Panc1 (cell line): ENCODE results near the gene POC1B. TPM values are rescaled to one million over a fixed set of nuclear protein-coding genes. Genes with fewer than 3 reads are reported as not detected.

ENCODE experiments used
- ATAC-seq: fragments of 200-7000 bp; cut with Tn5 transposase; 2 replicates; pipeline ENCODE4 v1.9.1; 2020; ENCODE audit warnings: mild to moderate bottlenecking, moderate library complexity
- BruUV-seq: library from RNA; stranded (reverse); fragments of 400-500 nt; replicated peaks from 2 replicates; lab custom pipeline; 2021; lab: Mats Ljungman, UMichigan
- CTCF ChIA-PET: fragments of 300-600 bp; sonication (Branson Sonifier 250); formaldehyde crosslinking; loops from one replicate; lab custom pipeline; 2022; ENCODE audit warnings: antibody characterized with exemption; lab: Charles Lee
- POLR2A ChIA-PET: fragments of 300-600 bp; sonication (Branson Sonifier 250); formaldehyde crosslinking; loops from one replicate; lab custom pipeline; 2022; ENCODE audit warnings: antibody characterized with exemption; lab: Charles Lee
- DNase-seq: peaks from one replicate; pipeline ENCODE4 v3.0.0-alpha.2; 2010; ENCODE audit warnings: low read depth, low spot score
- H3K27ac ChIP-seq: 2 replicates; pipeline ENCODE4 v1.5.1; 2011; ENCODE audit warnings: mild to moderate bottlenecking, low read length, inconsistent platforms
- H3K27me3 ChIP-seq: fragments of 200-500 bp; sonication (Bioruptor generic); 2 replicates; pipeline ENCODE4 v1.6.0; 2014; ENCODE audit warnings: low read length, inconsistent platforms; ENCODE audit not compliant: control insufficient read depth, insufficient read depth
- H3K36me3 ChIP-seq: fragments of 200-500 bp; sonication (Bioruptor generic); 2 replicates; pipeline ENCODE4 v1.5.1; 2014; ENCODE audit warnings: inconsistent platforms, mild to moderate bottlenecking, low read length, moderate library complexity; ENCODE audit not compliant: control insufficient read depth, insufficient read depth
- H3K4me1 ChIP-seq: 2 replicates; pipeline ENCODE4 v1.5.1; 2011; ENCODE audit warnings: inconsistent platforms, mild to moderate bottlenecking, low read length, moderate library complexity; ENCODE audit not compliant: control insufficient read depth, insufficient read depth
- H3K4me3 ChIP-seq, 2 experiments: 2 replicates each; pipeline ENCODE4 v1.5.1; 2011 to 2012; ENCODE audit warnings: low read depth in 2 of 2, low read length in 2 of 2, mild to moderate bottlenecking in 2 of 2, inconsistent platforms in 1 of 2, moderate library complexity in 1 of 2
- H3K9me3 ChIP-seq: fragments of 200-500 bp; sonication (Bioruptor generic); 2 replicates; pipeline ENCODE4 v1.5.1; 2014; ENCODE audit warnings: low read depth, mild to moderate bottlenecking, inconsistent platforms, low read length, moderate library complexity; ENCODE audit not compliant: control insufficient read depth, insufficient read depth
- POLR2AphosphoS5 ChIP-seq: IDR thresholded peaks from 2 replicates; pipeline ENCODE4 v1.6.1; 2012; ENCODE audit warnings: mild to moderate bottlenecking, low read depth, low read length, moderate library complexity
- REST ChIP-seq, 2 experiments: IDR thresholded peaks; 2 replicates each; pipeline ENCODE4 v1.6.1; 2011 to 2012; ENCODE audit warnings: low read depth in 2 of 2, control low read depth in 1 of 2, low read length in 1 of 2, mild to moderate bottlenecking in 1 of 2, moderate library complexity in 1 of 2; ENCODE audit not compliant: insufficient read depth in 1 of 2
- SIN3A ChIP-seq: IDR thresholded peaks from 2 replicates; pipeline ENCODE4 v1.6.1; 2012; ENCODE audit warnings: low read depth, mild to moderate bottlenecking, low read length, moderate library complexity, borderline replicate concordance; ENCODE audit not compliant: insufficient read depth
- TCF7L2 ChIP-seq: IDR thresholded peaks from 2 replicates; pipeline ENCODE4 v1.6.1; 2011; ENCODE audit warnings: mild to moderate bottlenecking, low read depth, low read length, inconsistent platforms
- in situ Hi-C: cut with HindIII; loops from 2 replicates; pipeline ENCODE4 v1.10.0; 2016; ENCODE audit warnings: low sequenced_read_pairs, low pct_unique_long_range_greater_than_20kb
- intact Hi-C: fragments of 100-400 bp; cut with micrococcal nuclease; formaldehyde crosslinking; loops from one replicate; pipeline ENCODE4 v1.10.0; 2022; ENCODE audit not compliant: unreplicated experiment
- total RNA-seq: library from RNA; stranded (reverse); gene quantifications from one replicate; pipeline ENCODE4 v1.2.1, GENCODE V29; 2021; ENCODE audit not compliant: unreplicated experiment
- TF ChIP-seq, protein P1 (sequence below): fragments of 450-650 bp; IDR thresholded peaks from 2 replicates; pipeline ENCODE4 v1.5.1; 2017; ENCODE audit warnings: mild to moderate bottlenecking

The POC1B gene
- total RNA-seq, 1 experiment from 2014 or later, result 7.3 TPM

- Histone ChIP-seq H3K4me1 (peaks cover 4% of the 10 kb centered on the region; the same call in 1 of the 2 replicates), H3K4me3 (no peak overlapping the region), H3K27ac (no peak overlapping the region), H3K36me3 (no peaks in the 10 kb centered on the region), H3K27me3 (no peaks in the 10 kb centered on the region), H3K9me3 (no peaks in the 10 kb centered on the region)
- ChIA-PET POLR2A (no interaction called here), CTCF (no interaction called here)
- intact Hi-C loops (no loop called here), in situ Hi-C loops (no loop called here)
- no peak; the same call in 1 of the 2 replicates for ATAC-seq
- TF ChIP-seq SIN3A, result no peak
- no peak for TF ChIP-seq TCF7L2
- no TSS peak for BruUV-seq
- DNase-seq, result no peak
These were observed 153.1 kb downstream of the POC1B start for GRCh38 chr12:89372584-89373370.

DNA sequence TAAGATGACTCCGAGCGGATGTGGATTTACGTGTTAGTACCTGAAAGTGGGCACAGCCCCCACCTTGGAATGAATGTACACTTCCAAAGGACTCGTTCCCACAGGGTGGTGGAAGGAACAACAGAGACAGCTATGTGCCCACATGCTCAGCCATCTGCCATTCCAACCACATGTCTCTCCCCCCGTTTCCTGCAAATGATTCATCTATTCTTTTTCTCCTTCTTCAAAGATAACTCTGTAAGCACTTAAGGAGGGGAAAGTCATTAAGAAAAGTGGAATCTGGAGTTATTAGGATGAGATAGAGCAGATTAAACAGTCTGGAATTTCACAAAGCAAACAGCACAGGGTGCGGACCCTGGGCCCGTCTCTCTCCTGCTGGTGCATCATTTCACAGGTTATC, 155.0 kb downstream of the POC1B start:
- H3K4me1 ChIP-seq, result peaks cover 4% of the 10 kb centered on the region; the same call in 1 of the 2 replicates
- H3K36me3 ChIP-seq, result no peaks in the 10 kb centered on the region
- ATAC-seq, result no peak
- H3K9me3 ChIP-seq, result no peaks in the 10 kb centered on the region
- ChIA-PET CTCF (no interaction called here), POLR2A (no interaction called here)
- no TSS peak for BruUV-seq
- no peak overlapping the region for H3K4me3 ChIP-seq
- intact Hi-C loops, result no loop called here
- H3K27me3 ChIP-seq, result no peaks in the 10 kb centered on the region
- no peak overlapping the region for H3K27ac ChIP-seq
- TF ChIP-seq, protein P1, sequence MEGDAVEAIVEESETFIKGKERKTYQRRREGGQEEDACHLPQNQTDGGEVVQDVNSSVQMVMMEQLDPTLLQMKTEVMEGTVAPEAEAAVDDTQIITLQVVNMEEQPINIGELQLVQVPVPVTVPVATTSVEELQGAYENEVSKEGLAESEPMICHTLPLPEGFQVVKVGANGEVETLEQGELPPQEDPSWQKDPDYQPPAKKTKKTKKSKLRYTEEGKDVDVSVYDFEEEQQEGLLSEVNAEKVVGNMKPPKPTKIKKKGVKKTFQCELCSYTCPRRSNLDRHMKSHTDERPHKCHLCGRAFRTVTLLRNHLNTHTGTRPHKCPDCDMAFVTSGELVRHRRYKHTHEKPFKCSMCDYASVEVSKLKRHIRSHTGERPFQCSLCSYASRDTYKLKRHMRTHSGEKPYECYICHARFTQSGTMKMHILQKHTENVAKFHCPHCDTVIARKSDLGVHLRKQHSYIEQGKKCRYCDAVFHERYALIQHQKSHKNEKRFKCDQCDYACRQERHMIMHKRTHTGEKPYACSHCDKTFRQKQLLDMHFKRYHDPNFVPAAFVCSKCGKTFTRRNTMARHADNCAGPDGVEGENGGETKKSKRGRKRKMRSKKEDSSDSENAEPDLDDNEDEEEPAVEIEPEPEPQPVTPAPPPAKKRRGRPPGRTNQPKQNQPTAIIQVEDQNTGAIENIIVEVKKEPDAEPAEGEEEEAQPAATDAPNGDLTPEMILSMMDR, result no peak
- TF ChIP-seq TCF7L2, result no peak
- TF ChIP-seq POLR2AphosphoS5, result no peak
- no peak for TF ChIP-seq SIN3A
- TF ChIP-seq REST (IDR thresholded peaks at IDR 0.05; ENCODE audit: insufficient read depth in 1 of 2, low read depth in 2 of 2, low read length in 1 of 2), result no peak
- in situ Hi-C loops, result no loop called here
- no peak for DNase-seq

DNA sequence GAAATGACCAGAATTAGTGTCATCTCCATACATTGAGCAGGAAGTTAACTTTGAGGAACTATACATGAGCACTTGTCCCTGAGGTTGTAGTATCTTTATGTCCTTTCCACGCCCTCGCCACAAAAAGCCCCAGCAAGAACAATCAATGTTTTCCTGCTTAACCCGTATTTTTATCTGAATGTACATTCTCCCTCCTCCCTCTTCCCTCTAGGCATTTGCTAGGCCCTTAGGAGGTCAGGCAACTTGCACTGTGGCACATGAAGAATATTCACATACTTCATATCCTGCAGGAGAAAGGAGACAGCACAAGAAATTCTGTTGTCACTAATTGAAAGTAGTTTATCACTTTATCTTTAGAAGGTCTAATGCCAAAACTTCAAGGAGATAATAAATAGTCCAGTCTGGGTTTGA, 155.4 kb downstream of the POC1B start:
- H3K9me3 ChIP-seq, result no peaks in the 10 kb centered on the region
- H3K36me3 ChIP-seq, result no peaks in the 10 kb centered on the region
- intact Hi-C loops, result no loop called here
- ATAC-seq (no peak), DNase-seq (no peak)
- BruUV-seq, result no TSS peak
- no peak overlapping the region for H3K27ac ChIP-seq
- H3K4me1 ChIP-seq, result peaks cover 4% of the 10 kb centered on the region; the same call in 1 of the 2 replicates
- POLR2A ChIA-PET, result no interaction called here
- no peak for TF ChIP-seq TCF7L2
- no peak for TF ChIP-seq REST (IDR thresholded peaks at IDR 0.05; ENCODE audit: insufficient read depth in 1 of 2, low read depth in 2 of 2, low read length in 1 of 2)
- TF ChIP-seq, protein P1, result no peak
- no peak for TF ChIP-seq SIN3A
- in situ Hi-C loops, result no loop called here
- no peak overlapping the region for H3K4me3 ChIP-seq
- no peaks in the 10 kb centered on the region for H3K27me3 ChIP-seq
- CTCF ChIA-PET, result no interaction called here
